Measurements from ENCODE around the gene GMPPA.

DNA sequence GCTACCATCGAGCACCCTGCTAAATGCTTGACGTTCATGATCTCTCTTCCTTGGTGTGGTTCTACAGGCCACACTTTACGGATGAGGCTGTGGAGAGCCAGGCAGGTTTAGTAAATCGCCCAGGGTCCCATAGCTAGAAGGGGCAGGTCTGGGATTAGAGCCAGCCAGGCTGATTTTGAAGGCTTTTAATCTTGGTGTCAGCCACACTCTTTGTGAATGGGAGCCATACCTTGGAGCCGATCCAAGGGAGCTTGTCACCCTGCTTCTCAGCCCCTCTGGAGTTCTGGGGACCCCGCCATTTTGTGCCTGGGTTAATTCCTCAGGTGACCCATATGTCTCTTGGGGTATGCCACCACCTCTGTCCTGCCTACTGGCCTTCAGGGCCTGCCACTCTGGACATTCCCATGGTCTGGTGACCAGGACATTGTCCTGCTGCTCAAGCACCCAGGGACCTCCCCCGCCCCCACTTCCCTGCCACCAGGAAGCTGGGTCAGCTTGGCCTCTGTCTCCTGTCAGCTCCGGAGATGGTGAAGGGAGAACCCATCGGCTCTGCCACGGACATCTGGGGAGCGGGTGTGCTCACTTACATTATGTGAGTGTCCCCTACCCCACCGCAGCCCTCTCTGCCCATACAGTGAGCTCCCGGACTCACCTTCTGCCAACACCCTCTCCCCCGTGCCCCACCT lies 7.3 kb upstream of the GMPPA start:
- no peak for TF ChIP-seq SUZ12 (IDR thresholded peaks at IDR 0.05; ENCODE audit: extremely low read depth, insufficient read depth, insufficient read length)
- TF ChIP-seq ZNF274 (IDR thresholded peaks at IDR 0.05; ENCODE audit: low read depth, low read length): no peak
- no peak for TF ChIP-seq YY1 (IDR thresholded peaks at IDR 0.05; ENCODE audit: insufficient read depth, insufficient read length)
